ENCODE data around the gene OBP2B. TPM values are rescaled to one million over a fixed set of nuclear protein-coding genes. Genes with fewer than 3 reads are reported as not detected.
"Not testable (repeated sequence)": the region's sequence is repeated elsewhere in the genome, so short reads cannot be mapped to it uniquely, and the experiment has no call there.

The OBP2B gene
- polyA plus RNA-seq, 3 donors: not detected

DNA sequence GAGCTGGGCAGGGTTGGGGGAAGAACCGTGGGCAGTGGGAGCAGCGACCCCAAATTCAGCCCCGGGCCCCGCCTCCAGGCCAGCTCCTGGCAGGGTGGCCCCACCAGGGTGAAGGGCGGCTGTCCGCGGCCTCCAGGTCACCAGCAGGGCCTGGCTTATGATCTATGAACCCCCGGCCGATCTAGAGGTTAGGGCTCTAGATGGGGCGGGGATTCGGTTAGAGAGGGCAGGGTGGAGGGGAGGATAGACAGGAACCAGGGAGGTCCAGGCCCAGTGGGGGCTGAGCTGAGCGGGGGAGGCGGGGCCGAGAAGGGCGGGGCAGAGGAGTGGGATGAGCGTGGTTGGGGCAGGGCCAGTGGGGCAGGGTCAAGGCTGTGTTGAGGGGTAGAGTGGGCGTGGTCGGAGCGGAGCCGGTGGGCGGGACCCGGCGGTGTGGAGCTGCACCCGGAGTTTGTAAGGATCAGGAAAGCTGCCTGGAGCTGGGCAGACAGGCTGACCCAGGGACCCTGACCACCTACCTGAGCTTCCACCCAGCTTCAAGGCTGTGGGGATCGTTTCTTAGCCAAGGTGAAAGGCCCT, 29.3 kb upstream of the OBP2B start:
- Mint-ChIP-seq H3K27ac (no peak overlapping the region), H3K4me1 (peaks cover 13% of the 10 kb centered on the region), H3K36me3 (no peaks in the 10 kb centered on the region), H3K4me3 (peak overlapping the region; percentile 58 to 60), H3K27me3 (ENCODE audit: low read depth in 3 of 3) (peaks cover 8 to 25% (median 11%) of the 10 kb centered on the region in 3 donors), H3K9me3 (no peaks in the 10 kb centered on the region)
- WGBS (ENCODE audit: insufficient coverage): 16% methylated on average over 24 of the region's 25 CpGs
- no peaks in the 10 kb centered on the region for H4K20me1 ChIP-seq (ENCODE audit: insufficient read depth, low read length)
- H3K9ac ChIP-seq (ENCODE audit: insufficient read depth, low read length, poor library complexity, severe bottlenecking): peak overlapping the region; percentile 30
- H3K79me2 ChIP-seq (ENCODE audit: insufficient read depth, low read length): no peaks in the 10 kb centered on the region
- intact Hi-C loops (cut with micrococcal nuclease): loop anchor here in 1 of 2 donors (10.0 kb wide), 1 partner anchor 166 kb away; no protein-coding TSS in a partner anchor
- TF ChIP-seq, protein P1, sequence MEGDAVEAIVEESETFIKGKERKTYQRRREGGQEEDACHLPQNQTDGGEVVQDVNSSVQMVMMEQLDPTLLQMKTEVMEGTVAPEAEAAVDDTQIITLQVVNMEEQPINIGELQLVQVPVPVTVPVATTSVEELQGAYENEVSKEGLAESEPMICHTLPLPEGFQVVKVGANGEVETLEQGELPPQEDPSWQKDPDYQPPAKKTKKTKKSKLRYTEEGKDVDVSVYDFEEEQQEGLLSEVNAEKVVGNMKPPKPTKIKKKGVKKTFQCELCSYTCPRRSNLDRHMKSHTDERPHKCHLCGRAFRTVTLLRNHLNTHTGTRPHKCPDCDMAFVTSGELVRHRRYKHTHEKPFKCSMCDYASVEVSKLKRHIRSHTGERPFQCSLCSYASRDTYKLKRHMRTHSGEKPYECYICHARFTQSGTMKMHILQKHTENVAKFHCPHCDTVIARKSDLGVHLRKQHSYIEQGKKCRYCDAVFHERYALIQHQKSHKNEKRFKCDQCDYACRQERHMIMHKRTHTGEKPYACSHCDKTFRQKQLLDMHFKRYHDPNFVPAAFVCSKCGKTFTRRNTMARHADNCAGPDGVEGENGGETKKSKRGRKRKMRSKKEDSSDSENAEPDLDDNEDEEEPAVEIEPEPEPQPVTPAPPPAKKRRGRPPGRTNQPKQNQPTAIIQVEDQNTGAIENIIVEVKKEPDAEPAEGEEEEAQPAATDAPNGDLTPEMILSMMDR (IDR thresholded peaks at IDR 0.05): no peak
- H3K36me3 ChIP-seq (replicated peaks in 1 of 2; ENCODE audit: control insufficient read depth in 1 of 2, insufficient read depth in 2 of 2, low read length in 2 of 2): no peaks in the 10 kb centered on the region
- DNase-seq: peak in 1 of 3 donors; percentile 0
- H3K4me2 ChIP-seq (replicated peaks; ENCODE audit: extremely low read depth, low read length, poor library complexity, severe bottlenecking): peak overlapping the region; percentile 61
- no peaks in the 10 kb centered on the region for H3K9me3 ChIP-seq (replicated peaks in 1 of 2; ENCODE audit: control insufficient read depth in 1 of 2, insufficient read depth in 1 of 2, low read length in 2 of 2)
- H3K4me1 ChIP-seq (ENCODE audit: control insufficient read depth in 1 of 2, insufficient read depth in 2 of 2, low read length in 2 of 2): peaks cover 9 to 12% of the 10 kb centered on the region in 2 donors
- peaks cover 0 to 4% of the 10 kb centered on the region in 2 donors for H3K27me3 ChIP-seq (ENCODE audit: control insufficient read depth in 2 of 2, insufficient read depth in 2 of 2, low read length in 2 of 2)
- H2AFZ ChIP-seq (ENCODE audit: insufficient read depth, low read depth, low read length, poor library complexity, severe bottlenecking): peak overlapping the region; percentile 71
- peak overlapping the region in 2 of 3 experiments; percentile 10 to 54 for H3K4me3 ChIP-seq (replicated peaks in 1 of 3; ENCODE audit: low read depth in 2 of 3, low read length in 3 of 3)
- no peak overlapping the region for H3K27ac ChIP-seq (ENCODE audit: low read depth in 1 of 2, low read length in 2 of 2)

DNA sequence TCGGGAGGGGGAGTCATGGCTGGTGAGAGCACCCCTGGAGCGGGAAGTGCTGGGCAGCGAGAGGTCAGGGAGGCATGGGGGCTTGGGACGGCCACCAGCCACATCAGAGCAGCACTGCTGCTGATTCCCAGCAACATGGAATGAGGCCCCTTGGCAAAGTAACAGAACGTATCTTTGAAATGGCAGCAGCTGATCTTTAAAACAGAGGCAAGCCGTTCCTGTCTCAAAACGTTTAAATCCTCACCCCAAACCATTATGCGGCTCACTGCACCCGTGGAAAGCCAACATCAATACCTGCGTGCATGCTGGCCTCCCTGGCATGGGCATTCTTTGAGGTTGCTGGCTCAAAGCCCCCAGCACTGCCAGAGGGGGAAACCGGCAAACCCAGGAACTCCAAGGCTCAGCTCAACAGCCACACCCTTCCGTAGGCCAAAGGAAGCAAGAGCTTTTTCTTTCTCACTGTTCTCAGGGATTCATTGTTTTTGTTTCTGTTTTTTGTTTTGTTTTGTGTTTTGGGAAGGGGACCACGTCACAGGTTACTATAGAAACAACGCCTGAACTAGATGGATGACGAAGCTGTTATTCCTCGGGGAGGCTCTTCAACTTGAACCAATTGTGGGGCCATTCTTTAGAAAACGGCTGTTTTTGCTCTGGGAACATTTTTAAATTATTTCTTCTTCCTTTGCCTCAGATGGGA, 28.1 kb upstream of the OBP2B start:
- no peak overlapping the region for H3K4me3 Mint-ChIP-seq
- H3K27me3 ChIP-seq (ENCODE audit: control insufficient read depth in 2 of 2, insufficient read depth in 2 of 2, low read length in 2 of 2): peaks cover 0 to 4% of the 10 kb centered on the region in 2 donors
- no peak overlapping the region for H2AFZ ChIP-seq (ENCODE audit: insufficient read depth, low read depth, low read length, poor library complexity, severe bottlenecking)
- peaks cover 9 to 12% of the 10 kb centered on the region in 2 donors for H3K4me1 ChIP-seq (ENCODE audit: control insufficient read depth in 1 of 2, insufficient read depth in 2 of 2, low read length in 2 of 2)
- no peaks in the 10 kb centered on the region for H3K36me3 ChIP-seq (replicated peaks in 1 of 2; ENCODE audit: control insufficient read depth in 1 of 2, insufficient read depth in 2 of 2, low read length in 2 of 2)
- no peak overlapping the region for H3K27ac ChIP-seq (ENCODE audit: low read depth in 1 of 2, low read length in 2 of 2)
- H3K4me1 Mint-ChIP-seq: peaks cover 13% of the 10 kb centered on the region
- H3K79me2 ChIP-seq (ENCODE audit: insufficient read depth, low read length): no peaks in the 10 kb centered on the region
- H3K4me3 ChIP-seq (replicated peaks in 1 of 3; ENCODE audit: low read depth in 2 of 3, low read length in 3 of 3): no peak overlapping the region
- DNase-seq: no peak
- H3K4me2 ChIP-seq (replicated peaks; ENCODE audit: extremely low read depth, low read length, poor library complexity, severe bottlenecking): no peak overlapping the region
- H3K9me3 Mint-ChIP-seq: no peaks in the 10 kb centered on the region
- TF ChIP-seq, protein P1 (IDR thresholded peaks at IDR 0.05): no peak
- intact Hi-C loops (cut with micrococcal nuclease): loop anchor here in 1 of 2 donors (10.0 kb wide), 1 partner anchor 168 kb away; no protein-coding TSS in a partner anchor
- H3K36me3 Mint-ChIP-seq: no peaks in the 10 kb centered on the region
- H3K9ac ChIP-seq (ENCODE audit: insufficient read depth, low read length, poor library complexity, severe bottlenecking): no peak overlapping the region
- H3K9me3 ChIP-seq (replicated peaks in 1 of 2; ENCODE audit: control insufficient read depth in 1 of 2, insufficient read depth in 1 of 2, low read length in 2 of 2): no peaks in the 10 kb centered on the region
- peaks cover 8 to 20% (median 11%) of the 10 kb centered on the region in 3 donors for H3K27me3 Mint-ChIP-seq (ENCODE audit: low read depth in 3 of 3)
- no peaks in the 10 kb centered on the region for H4K20me1 ChIP-seq (ENCODE audit: insufficient read depth, low read length)
- H3K27ac Mint-ChIP-seq: no peak overlapping the region
- WGBS (ENCODE audit: insufficient coverage): 95% methylated on average over 14 of the region's 17 CpGs

DNA sequence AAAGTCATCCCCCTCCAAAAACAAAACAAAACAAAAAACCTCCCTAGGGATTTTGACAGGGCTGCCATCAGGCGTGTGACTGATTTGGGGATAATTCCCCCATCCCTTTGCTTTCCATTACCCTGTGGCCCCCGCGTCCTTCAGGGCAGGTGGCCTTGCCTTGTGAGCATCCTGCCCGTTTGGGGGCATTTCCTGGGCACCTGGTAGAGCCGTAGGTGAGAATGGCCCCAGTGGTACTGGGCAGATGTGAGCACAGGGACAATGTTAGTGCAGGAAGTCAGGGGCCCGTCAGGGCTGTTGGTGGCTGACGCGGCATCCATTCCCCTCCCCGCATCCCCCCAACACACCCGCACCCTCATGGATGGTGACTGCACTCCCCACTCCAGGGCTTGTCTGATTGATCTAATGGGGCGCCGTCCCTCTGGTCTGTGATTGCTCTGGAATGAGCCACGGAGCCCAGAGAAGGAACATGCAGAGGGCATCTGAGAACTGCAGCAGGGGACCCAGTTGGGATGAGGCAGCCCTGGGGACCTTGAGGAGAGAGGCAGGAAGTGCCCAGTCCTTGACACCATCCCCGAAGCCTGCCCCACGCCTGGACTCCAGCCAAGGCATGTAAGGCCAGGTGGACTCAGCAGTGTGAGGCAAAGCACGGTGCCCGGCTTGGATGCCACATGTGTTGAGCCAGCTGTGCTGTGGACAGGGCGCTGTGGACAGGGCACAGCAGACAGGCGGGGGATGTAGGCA, 27.4 kb upstream of the OBP2B start:
- not testable (repeated sequence) for H3K36me3 Mint-ChIP-seq; H3K9ac ChIP-seq (ENCODE audit: insufficient read depth, low read length, poor library complexity, severe bottlenecking); H2AFZ ChIP-seq (ENCODE audit: insufficient read depth, low read depth, low read length, poor library complexity, severe bottlenecking); H3K27me3 ChIP-seq (ENCODE audit: control insufficient read depth in 2 of 2, insufficient read depth in 2 of 2, low read length in 2 of 2); H3K4me3 ChIP-seq (replicated peaks in 1 of 3; ENCODE audit: low read depth in 2 of 3, low read length in 3 of 3); DNase-seq; H4K20me1 ChIP-seq (ENCODE audit: insufficient read depth, low read length); H3K27ac ChIP-seq (ENCODE audit: low read depth in 1 of 2, low read length in 2 of 2); H3K9me3 Mint-ChIP-seq; H3K9me3 ChIP-seq (replicated peaks in 1 of 2; ENCODE audit: control insufficient read depth in 1 of 2, insufficient read depth in 1 of 2, low read length in 2 of 2); H3K4me3 Mint-ChIP-seq; H3K27ac Mint-ChIP-seq; H3K4me2 ChIP-seq (replicated peaks; ENCODE audit: extremely low read depth, low read length, poor library complexity, severe bottlenecking); H3K36me3 ChIP-seq (replicated peaks in 1 of 2; ENCODE audit: control insufficient read depth in 1 of 2, insufficient read depth in 2 of 2, low read length in 2 of 2); H3K79me2 ChIP-seq (ENCODE audit: insufficient read depth, low read length)
- peaks cover 13% of the 10 kb centered on the region for H3K4me1 Mint-ChIP-seq
- 85% methylated on average over 12 of the region's 19 CpGs for WGBS (ENCODE audit: insufficient coverage)
- peaks cover 8 to 20% (median 8%) of the 10 kb centered on the region in 3 donors for H3K27me3 Mint-ChIP-seq (ENCODE audit: low read depth in 3 of 3)
- peaks cover 9 to 12% of the 10 kb centered on the region in 2 donors for H3K4me1 ChIP-seq (ENCODE audit: control insufficient read depth in 1 of 2, insufficient read depth in 2 of 2, low read length in 2 of 2)
- intact Hi-C loops (cut with micrococcal nuclease): loop anchor here in 1 of 2 donors (10.0 kb wide), 1 partner anchor 168 kb away; no protein-coding TSS in a partner anchor
